OCI-LY3 (cell line): ENCODE data around the gene HIVEP2.
A peak's percentile ranks its signal among the peaks of the same experiment; 100 is the strongest.

Experiments
- H2AFZ ChIP-seq: fragments of 200-600, 300-600 bp; shearing (Covaris generic); 2 replicates; pipeline ENCODE4 v1.6.0; 2014; ENCODE audit warnings: antibody characterized with exemption, low read depth, low read length
- H3K27ac ChIP-seq: fragments of 200-600, 300-600 bp; sonication (generic); 2 replicates; pipeline ENCODE4 v1.5.1; 2014; ENCODE audit warnings: mild to moderate bottlenecking, low read length, moderate library complexity, mixed read lengths
- H3K27me3 ChIP-seq: fragments of 200-600, 300-600 bp; sonication (generic); 2 replicates; pipeline ENCODE4 v1.6.1; 2014; ENCODE audit warnings: low read depth, low read length, mixed read lengths
- H3K36me3 ChIP-seq: fragments of 200-600, 300-600 bp; sonication (generic); replicated peaks from 2 replicates; pipeline ENCODE3; 2014; ENCODE audit warnings: low read depth, low read length, mixed read lengths
- H3K4me1 ChIP-seq: fragments of 300-600, 200-600 bp; sonication (generic); 2 replicates; pipeline ENCODE4 v1.6.1; 2014; ENCODE audit warnings: low read length, mixed read lengths
- H3K4me2 ChIP-seq: fragments of 200-600, 300-600 bp; sonication (generic); 2 replicates; pipeline ENCODE4 v1.6.1; 2014; ENCODE audit warnings: low read length, mixed read lengths
- H3K4me3 ChIP-seq: fragments of 300-600, 200-600 bp; sonication (generic); 2 replicates; pipeline ENCODE4 v1.5.1; 2014; ENCODE audit warnings: antibody characterized with exemption, mild to moderate bottlenecking, low read length, moderate library complexity
- H3K79me2 ChIP-seq: fragments of 300-600, 200-600 bp; shearing (Covaris generic); 2 replicates; pipeline ENCODE4 v1.6.1; 2014; ENCODE audit warnings: mild to moderate bottlenecking, low read length, mixed read lengths
- H3K9ac ChIP-seq: fragments of 300-600, 200-600 bp; shearing (Covaris generic); 2 replicates; pipeline ENCODE4 v1.6.0; 2014; ENCODE audit warnings: mild to moderate bottlenecking, low read length, moderate library complexity
- H3K9me3 ChIP-seq: fragments of 200-600, 300-600 bp; shearing (Covaris generic); 2 replicates; pipeline ENCODE4 v1.6.1; 2014; ENCODE audit warnings: low read length, mixed read lengths; ENCODE audit not compliant: insufficient read depth
- H4K20me1 ChIP-seq: fragments of 200-600, 300-600 bp; sonication (generic); 2 replicates; pipeline ENCODE4 v1.6.1; 2016; ENCODE audit warnings: low read length, mixed read lengths; ENCODE audit not compliant: insufficient read depth
- EZH2phosphoT487 ChIP-seq: fragments of 200-600 bp; shearing (Covaris generic); IDR thresholded peaks from 2 replicates; pipeline ENCODE4 v1.6.1; 2018; ENCODE audit warnings: antibody characterized with exemption, mixed run types, low read depth
- TF ChIP-seq, protein P1 (sequence below): fragments of 200-600, 300-600 bp; sonication (generic); IDR thresholded peaks from 2 replicates; pipeline ENCODE4 v1.5.1; 2014; ENCODE audit warnings: antibody characterized with exemption, low read length, low read depth

HIVEP2 gene

DNA sequence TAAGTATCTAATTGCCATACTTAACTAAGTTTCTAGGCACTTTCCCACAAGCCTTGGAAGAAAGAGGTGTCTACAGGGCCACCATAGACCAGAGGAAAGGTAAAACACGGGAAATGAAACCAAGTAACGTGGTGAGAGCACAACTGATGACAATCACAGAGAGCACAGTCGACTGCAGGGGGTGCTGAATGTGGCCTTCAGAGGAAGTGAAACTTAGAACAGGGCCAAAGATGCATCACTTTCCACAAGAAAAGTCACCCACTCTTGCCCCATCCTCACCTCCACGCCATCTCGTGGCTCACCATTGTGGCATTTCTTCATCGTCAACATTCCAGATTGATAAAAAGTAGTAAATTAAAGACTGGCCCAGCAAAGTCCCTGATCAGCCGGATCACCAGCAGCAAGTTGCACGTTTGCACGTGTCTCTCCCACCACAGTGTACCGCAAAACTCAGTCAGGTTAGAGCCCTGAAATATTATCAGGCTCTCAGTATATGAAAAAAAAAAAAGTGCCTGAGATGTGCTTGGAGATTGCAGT is 31.4 kb downstream of the HIVEP2 start:
- Histone ChIP-seq H3K79me2 (peaks cover 41% of the 10 kb centered on the region), H3K9ac (peak overlapping the region; percentile 57), H3K27me3 (no peaks in the 10 kb centered on the region), H3K4me3 (peak overlapping the region; percentile 64), H3K9me3 (no peaks in the 10 kb centered on the region), H3K4me2 (peak overlapping the region; percentile 78), H2AFZ (no peak overlapping the region), H3K4me1 (peaks cover 40% of the 10 kb centered on the region), H4K20me1 (peaks cover 10% of the 10 kb centered on the region; the same call in 1 of the 2 replicates), H3K27ac (peak overlapping the region; percentile 97), H3K36me3 (peaks cover 17% of the 10 kb centered on the region)
- TF ChIP-seq, protein P1, sequence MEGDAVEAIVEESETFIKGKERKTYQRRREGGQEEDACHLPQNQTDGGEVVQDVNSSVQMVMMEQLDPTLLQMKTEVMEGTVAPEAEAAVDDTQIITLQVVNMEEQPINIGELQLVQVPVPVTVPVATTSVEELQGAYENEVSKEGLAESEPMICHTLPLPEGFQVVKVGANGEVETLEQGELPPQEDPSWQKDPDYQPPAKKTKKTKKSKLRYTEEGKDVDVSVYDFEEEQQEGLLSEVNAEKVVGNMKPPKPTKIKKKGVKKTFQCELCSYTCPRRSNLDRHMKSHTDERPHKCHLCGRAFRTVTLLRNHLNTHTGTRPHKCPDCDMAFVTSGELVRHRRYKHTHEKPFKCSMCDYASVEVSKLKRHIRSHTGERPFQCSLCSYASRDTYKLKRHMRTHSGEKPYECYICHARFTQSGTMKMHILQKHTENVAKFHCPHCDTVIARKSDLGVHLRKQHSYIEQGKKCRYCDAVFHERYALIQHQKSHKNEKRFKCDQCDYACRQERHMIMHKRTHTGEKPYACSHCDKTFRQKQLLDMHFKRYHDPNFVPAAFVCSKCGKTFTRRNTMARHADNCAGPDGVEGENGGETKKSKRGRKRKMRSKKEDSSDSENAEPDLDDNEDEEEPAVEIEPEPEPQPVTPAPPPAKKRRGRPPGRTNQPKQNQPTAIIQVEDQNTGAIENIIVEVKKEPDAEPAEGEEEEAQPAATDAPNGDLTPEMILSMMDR, result peak; percentile 34
- no peak for TF ChIP-seq EZH2phosphoT487

DNA sequence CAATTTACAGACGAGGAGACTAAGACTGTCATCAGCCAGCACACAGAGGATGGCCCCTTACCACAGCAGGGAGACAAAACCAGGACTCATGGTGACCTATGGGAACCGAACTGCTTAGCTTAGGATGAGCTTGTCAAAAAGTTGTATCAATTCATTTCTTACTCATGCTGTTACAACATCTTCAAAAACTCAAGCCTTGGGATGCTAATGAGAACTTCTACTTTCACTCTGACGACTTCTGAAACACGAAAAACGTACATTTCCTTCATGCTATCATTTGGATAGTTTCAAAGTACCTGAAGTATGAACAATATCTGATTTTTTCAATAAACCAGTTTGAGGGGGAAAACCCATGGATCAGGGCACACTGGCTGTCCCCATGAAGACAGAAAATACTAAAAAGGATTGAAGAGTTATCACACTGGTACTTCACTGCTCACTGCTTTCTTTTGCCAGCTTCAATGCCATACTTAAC is 31.9 kb downstream of the HIVEP2 start:
- H3K36me3 ChIP-seq, result peaks cover 17% of the 10 kb centered on the region
- TF ChIP-seq, protein P1, result no peak
- TF ChIP-seq EZH2phosphoT487, result no peak
- H3K9ac ChIP-seq, result peak overlapping the region; percentile 44; the same call in 1 of the 2 replicates
- H3K4me3 ChIP-seq, result peak overlapping the region; percentile 49
- no peaks in the 10 kb centered on the region for H3K9me3 ChIP-seq
- H3K27me3 ChIP-seq, result no peaks in the 10 kb centered on the region
- peak overlapping the region; percentile 97 for H3K27ac ChIP-seq
- peak overlapping the region; percentile 78 for H3K4me2 ChIP-seq
- peaks cover 47% of the 10 kb centered on the region for H3K79me2 ChIP-seq
- peaks cover 45% of the 10 kb centered on the region for H3K4me1 ChIP-seq
- peaks cover 10% of the 10 kb centered on the region; the same call in 1 of the 2 replicates for H4K20me1 ChIP-seq
- no peak overlapping the region for H2AFZ ChIP-seq

- peaks cover 53% of the 10 kb centered on the region for H3K79me2 ChIP-seq
- H2AFZ ChIP-seq, result no peak overlapping the region
- H3K27me3 ChIP-seq, result no peaks in the 10 kb centered on the region
- TF ChIP-seq, protein P1, result no peak
- no peak for TF ChIP-seq EZH2phosphoT487
- H3K9me3 ChIP-seq, result no peaks in the 10 kb centered on the region
- H3K9ac ChIP-seq, result no peak overlapping the region
- peak overlapping the region; percentile 78; the same call in 1 of the 2 replicates for H3K4me2 ChIP-seq
- H3K4me3 ChIP-seq, result peak overlapping the region; percentile 49; the same call in 1 of the 2 replicates
- peaks cover 54% of the 10 kb centered on the region for H3K4me1 ChIP-seq
- H3K27ac ChIP-seq, result peak overlapping the region; percentile 97; the same call in 1 of the 2 replicates
- H4K20me1 ChIP-seq, result peaks cover 10% of the 10 kb centered on the region; the same call in 1 of the 2 replicates
- peaks cover 16% of the 10 kb centered on the region for H3K36me3 ChIP-seq
These were observed 32.9 kb downstream of the HIVEP2 start for GRCh38 chr6:142912125-142912524.

DNA sequence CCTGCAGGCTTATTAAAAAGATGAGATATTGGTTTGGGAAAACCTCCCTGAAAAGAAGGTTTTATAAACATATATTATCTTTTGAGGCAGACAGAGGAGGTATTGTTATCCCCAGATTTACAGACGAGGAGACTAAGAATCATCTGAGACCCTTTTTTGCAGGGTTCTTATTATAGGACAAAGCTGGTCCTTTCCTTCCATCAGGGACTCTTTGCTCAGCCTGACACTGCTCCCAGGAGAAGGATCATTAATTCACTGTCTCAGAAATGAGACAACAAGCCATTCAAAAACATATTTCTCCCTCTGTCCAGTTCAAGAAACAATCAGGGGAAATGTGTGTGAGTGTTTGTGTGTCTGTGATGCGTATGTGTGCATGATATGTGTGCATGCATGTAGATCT is 33.5 kb downstream of the HIVEP2 start:
- Histone ChIP-seq H4K20me1 (peaks cover 10% of the 10 kb centered on the region; the same call in 1 of the 2 replicates), H3K9ac (no peak overlapping the region), H3K79me2 (peaks cover 60% of the 10 kb centered on the region), H3K27me3 (no peaks in the 10 kb centered on the region), H3K4me3 (no peak overlapping the region), H3K4me1 (peaks cover 61% of the 10 kb centered on the region), H2AFZ (no peak overlapping the region), H3K36me3 (peaks cover 10% of the 10 kb centered on the region), H3K4me2 (no peak overlapping the region), H3K9me3 (no peaks in the 10 kb centered on the region), H3K27ac (no peak overlapping the region)
- TF ChIP-seq, protein P1, result no peak
- TF ChIP-seq EZH2phosphoT487, result no peak
